ENCODE data around the gene PCTP. TPM values are rescaled to one million over a fixed set of nuclear protein-coding genes. Genes with fewer than 3 reads are reported as not detected.

PCTP gene
- polyA plus RNA-seq, 1 donor from 2014 or later = 1.9 TPM

DNA sequence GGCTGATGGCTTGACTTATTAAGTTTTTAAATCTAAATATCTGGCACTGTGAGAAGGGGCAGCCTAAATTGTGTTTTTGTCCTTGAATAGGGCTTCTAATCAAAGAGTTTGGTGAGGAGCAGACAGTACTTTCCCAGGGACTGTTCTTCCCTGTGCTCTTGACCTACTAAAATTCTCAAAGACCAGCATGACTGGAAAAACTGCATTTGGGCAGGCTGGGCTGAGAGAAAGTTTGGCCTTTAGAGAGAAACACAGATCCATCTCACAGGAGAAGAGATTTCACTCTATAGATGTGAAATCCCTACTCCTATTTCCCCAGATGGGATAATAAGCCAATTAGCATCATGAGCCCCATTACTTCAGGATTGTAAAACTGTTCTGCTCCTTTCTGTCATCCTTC is 7.3 kb downstream of the PCTP start:
- Mint-ChIP-seq H3K4me1 (peaks cover 0 to 2% (median 1%) of the 10 kb centered on the region in 3 donors), H3K27ac (no peak overlapping the region), H3K27me3 (no peaks in the 10 kb centered on the region), H3K4me3 (no peak overlapping the region), H3K36me3 (peaks cover 2% of the 10 kb centered on the region), H3K9me3 (no peaks in the 10 kb centered on the region)

DNA sequence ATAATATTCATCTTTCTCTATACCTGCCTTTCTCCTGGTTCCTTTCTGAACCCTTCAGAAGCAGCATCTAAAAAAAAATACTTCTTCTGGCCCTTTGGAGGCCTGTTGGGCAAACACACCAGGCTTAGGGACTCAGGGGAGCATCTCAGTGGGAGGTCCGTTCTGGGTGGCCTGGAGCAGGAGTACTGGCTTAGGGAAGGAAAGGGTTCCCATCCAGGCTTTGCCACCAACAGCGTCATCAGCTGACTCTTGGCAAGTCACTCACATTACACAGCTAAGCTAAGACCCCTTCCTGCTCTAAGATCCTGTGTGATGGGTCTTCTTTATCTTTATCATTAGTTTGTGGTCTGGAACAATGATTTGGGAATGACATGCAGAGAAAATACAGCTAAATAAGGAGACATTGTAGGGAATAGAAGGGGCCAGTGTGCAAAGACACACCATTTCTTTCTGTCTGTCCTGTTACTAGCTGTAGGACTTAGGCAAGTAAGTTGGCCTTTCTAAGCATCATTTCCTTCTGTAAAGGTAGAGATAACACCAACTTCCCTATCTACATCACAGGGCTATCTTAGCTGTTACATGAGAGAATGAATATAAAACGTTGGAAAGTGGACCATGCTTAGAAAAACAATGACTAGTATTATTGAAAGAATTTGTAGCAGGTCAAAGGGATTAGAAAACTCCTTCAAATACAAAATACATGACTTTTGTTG is 9.9 kb downstream of the PCTP start:
- no peak overlapping the region for H3K27ac Mint-ChIP-seq
- no peaks in the 10 kb centered on the region for H3K36me3 Mint-ChIP-seq
- H3K9me3 Mint-ChIP-seq = no peaks in the 10 kb centered on the region
- H3K4me1 Mint-ChIP-seq = peaks cover 0 to 5% (median 2%) of the 10 kb centered on the region in 3 donors
- H3K27me3 Mint-ChIP-seq = no peaks in the 10 kb centered on the region
- H3K4me3 Mint-ChIP-seq = no peak overlapping the region

DNA sequence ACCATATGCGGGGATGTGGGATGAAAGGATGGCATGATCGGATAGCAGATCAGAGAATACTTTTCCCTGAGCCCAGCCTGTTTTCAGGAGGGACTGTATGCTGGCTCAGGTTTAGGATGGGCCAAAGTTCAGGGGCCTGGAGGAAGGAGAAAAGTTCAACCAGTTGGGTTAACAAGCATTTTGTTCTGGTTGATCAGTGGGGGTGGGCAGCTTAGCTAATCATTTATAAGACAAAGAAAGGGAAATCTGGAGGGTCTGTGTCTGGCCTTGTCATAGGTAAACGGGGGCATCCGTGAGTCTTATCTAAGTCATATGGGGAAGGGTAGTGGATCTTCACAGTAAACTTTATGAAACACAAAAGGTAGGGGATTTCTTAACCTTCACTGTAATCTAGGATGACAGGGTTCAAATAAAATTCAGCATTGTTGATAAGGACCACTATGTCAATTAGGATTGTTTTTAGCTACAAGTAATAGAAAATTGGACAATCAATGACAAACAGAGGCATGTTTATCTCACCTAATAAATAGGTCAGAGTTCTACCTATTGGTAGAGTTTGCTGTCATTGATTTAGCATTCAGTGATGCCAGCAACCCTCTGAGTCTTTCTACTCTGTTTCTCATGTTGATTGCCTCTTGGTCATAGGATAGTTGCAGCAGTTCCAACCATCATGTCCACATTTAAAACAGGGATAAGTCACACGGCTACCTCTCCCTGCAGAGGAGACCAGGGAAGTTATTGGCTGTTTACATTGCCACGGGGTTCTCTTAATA is 11.4 kb downstream of the PCTP start:
- H3K27ac Mint-ChIP-seq = no peak overlapping the region
- H3K4me1 Mint-ChIP-seq = peaks cover 0 to 5% (median 2%) of the 10 kb centered on the region in 3 donors
- H3K9me3 Mint-ChIP-seq = no peaks in the 10 kb centered on the region
- no peak overlapping the region for H3K4me3 Mint-ChIP-seq
- H3K27me3 Mint-ChIP-seq = no peaks in the 10 kb centered on the region
- peaks cover 1% of the 10 kb centered on the region for H3K36me3 Mint-ChIP-seq

DNA sequence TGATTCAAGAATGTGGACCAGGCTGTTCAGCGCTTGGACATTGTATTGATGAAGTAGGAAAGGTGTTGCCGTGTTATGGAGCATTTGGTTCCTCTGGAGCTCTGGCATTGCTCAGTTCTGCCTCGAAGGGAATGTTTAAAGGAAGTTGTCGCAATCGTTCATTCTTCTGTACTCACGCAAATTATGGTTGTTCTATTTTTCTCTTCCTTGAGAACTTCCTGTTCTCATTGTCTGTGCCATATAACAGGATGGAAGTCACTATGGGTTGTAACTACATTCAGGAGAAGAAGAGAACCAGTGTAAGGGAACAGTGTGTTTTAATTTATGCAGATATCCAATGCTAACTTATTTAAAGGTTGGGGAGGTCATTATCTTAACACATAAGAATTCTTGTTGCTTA is 13.0 kb downstream of the PCTP start:
- Mint-ChIP-seq H3K4me3 (no peak overlapping the region), H3K36me3 (peaks cover 5% of the 10 kb centered on the region), H3K4me1 (peaks cover 0 to 4% (median 0%) of the 10 kb centered on the region in 3 donors), H3K27ac (no peak overlapping the region), H3K9me3 (no peaks in the 10 kb centered on the region), H3K27me3 (no peaks in the 10 kb centered on the region)

DNA sequence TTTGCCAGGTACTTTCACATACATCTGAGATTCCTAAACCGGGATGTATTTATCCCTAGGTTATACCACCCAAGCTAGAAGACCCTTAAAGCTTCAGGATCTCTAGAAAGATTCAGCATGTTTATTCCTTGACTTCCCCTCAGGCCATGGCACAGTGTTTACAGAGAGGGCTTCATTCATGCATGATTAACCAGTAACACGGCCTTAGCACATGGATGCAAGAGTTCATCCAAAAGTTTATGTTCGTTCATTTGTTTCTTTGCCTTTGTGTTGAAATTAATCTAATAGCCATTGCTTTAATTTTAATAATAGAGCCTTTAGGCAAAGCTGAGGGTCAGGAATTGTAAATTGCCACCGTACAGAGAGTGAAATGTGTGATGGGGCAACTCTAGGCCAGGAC is 13.8 kb downstream of the PCTP start:
- H3K27me3 Mint-ChIP-seq = no peaks in the 10 kb centered on the region
- peaks cover 5% of the 10 kb centered on the region for H3K36me3 Mint-ChIP-seq
- H3K4me3 Mint-ChIP-seq = no peak overlapping the region
- H3K4me1 Mint-ChIP-seq = peaks cover 0 to 4% (median 0%) of the 10 kb centered on the region in 3 donors
- no peak overlapping the region for H3K27ac Mint-ChIP-seq
- H3K9me3 Mint-ChIP-seq = no peaks in the 10 kb centered on the region

DNA sequence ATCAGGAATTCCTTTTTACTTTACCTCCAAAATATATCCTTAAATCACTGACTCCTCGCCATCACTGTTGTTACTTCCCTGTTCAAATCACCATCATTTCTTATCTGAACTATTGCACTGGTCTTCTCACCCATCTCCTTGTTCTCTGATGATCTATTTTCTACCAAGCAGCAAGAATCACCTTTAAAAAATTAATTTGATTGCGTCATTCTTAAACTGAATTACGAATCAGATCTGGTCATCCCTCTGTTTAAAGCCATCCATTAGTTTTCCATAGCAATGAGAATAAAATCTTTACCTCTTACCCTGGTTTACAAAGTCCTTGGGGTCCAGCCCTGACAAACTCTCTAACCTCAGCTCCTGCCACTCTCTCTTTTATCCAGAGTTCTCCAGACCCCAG is 14.6 kb downstream of the PCTP start:
- Mint-ChIP-seq H3K4me1 (peaks cover 0 to 4% (median 0%) of the 10 kb centered on the region in 3 donors), H3K36me3 (peaks cover 5% of the 10 kb centered on the region), H3K9me3 (no peaks in the 10 kb centered on the region), H3K4me3 (no peak overlapping the region), H3K27ac (no peak overlapping the region), H3K27me3 (no peaks in the 10 kb centered on the region)

DNA sequence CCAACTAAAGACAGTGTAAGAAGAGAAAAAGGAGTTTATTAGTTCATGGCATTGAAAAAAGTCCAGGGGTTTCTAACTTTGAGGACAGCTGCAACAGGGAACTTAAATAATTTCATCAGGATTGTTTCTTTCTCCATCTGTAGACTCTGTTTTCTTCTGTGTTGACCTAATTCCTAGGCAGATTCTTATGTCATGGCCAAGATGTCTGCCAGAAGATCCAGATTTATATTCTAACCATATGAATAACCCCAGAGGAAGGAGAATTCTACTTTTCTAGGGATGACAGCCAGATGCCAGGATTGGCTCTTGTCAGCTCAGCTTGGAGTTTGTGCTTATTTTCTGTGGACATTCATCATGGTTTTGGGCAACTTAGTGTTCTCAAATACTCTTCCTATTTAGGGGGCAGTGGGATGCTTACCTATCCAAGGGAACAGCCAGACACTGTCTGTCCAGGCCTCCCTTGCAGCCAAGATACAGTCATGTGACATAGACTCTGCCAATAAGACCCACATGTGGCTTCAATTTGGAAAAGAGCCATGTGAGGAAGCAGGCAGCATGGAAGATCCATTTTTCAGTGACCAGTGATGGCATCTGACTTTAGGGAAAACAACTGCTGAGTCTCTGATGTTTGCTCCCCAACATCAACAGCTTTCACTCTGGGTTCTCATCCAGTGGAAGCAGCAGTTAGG is 18.2 kb downstream of the PCTP start:
- no peak overlapping the region for H3K4me3 Mint-ChIP-seq
- no peaks in the 10 kb centered on the region for H3K4me1 Mint-ChIP-seq
- H3K27ac Mint-ChIP-seq = no peak overlapping the region
- H3K27me3 Mint-ChIP-seq = no peaks in the 10 kb centered on the region
- peaks cover 7% of the 10 kb centered on the region for H3K36me3 Mint-ChIP-seq
- H3K9me3 Mint-ChIP-seq = no peaks in the 10 kb centered on the region

DNA sequence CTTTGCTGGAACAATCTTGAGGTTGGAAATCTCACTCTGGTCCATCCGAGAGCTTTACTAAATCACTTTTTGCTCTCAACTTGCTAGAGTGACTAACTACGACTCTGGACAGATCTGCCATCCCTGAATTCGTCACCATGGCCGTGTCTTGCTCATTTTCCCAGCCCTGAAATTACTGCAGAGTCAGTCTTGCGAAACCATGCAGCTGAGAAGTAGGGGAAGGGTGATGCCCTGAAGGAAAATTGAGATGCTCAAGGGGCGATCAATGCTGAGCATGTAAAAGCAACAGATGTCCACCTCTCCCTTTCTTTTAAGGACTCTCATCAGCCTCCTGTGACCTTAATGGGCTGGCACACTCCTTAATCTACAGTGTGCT is 18.8 kb downstream of the PCTP start:
- no peak overlapping the region for H3K4me3 Mint-ChIP-seq
- peaks cover 7% of the 10 kb centered on the region for H3K36me3 Mint-ChIP-seq
- H3K9me3 Mint-ChIP-seq = no peaks in the 10 kb centered on the region
- H3K4me1 Mint-ChIP-seq = no peaks in the 10 kb centered on the region
- no peak overlapping the region for H3K27ac Mint-ChIP-seq
- no peaks in the 10 kb centered on the region for H3K27me3 Mint-ChIP-seq

DNA sequence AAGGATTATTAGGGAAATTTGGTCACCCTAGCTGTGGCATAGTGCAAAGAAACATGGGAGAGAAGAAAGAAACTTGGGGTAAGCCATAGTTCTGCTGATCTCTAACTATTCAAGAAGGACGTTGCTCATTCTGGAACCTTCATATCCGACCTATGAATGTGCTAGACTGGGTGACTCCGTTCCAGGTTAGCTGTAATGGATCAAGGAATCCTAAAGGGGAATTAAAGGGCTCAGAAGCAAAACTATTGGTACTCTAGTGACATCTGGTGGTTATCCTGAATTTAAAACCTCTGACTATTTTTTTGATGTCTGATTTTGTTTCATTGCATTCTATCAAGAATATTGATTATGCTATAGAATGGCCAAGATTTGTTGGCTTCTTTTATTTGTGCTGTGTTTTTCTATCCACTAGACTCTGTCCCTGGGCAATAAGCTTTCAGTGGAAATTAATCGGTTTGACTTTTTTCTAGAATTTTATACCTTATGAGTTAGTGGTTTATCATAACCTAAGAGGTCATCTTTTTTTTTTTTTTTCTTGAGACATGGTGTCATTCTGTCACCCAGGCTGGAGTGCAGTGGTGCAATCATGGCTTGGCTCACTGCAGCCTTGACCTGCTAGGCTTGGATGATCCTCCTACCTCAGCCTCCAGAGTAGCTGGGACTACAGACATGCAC is 19.5 kb downstream of the PCTP start:
- H3K27me3 Mint-ChIP-seq = no peaks in the 10 kb centered on the region
- H3K4me1 Mint-ChIP-seq = no peaks in the 10 kb centered on the region
- peaks cover 7% of the 10 kb centered on the region for H3K36me3 Mint-ChIP-seq
- H3K4me3 Mint-ChIP-seq = no peak overlapping the region
- H3K9me3 Mint-ChIP-seq = no peaks in the 10 kb centered on the region
- H3K27ac Mint-ChIP-seq = no peak overlapping the region

DNA sequence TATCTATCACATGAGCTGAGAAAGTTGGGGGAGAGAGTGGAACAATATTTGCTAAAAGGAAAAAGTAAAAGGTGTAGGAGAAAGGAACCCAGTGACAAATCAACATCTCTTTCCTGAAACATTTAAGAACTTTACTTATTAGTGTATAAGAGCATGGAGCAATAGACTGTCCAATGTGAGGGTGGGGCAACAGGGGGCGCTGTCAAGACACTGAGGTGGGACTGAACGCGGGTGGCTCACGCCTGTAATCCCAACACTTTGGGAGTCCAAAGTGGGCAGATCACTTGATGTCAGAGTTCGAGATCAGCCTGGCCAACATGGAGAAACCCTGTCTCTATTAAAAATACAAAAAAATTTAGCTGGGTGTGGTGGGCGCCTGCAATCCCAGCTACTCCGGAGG is 21.2 kb downstream of the PCTP start:
- Mint-ChIP-seq H3K36me3 (peaks cover 14% of the 10 kb centered on the region), H3K27ac (no peak overlapping the region), H3K9me3 (no peaks in the 10 kb centered on the region), H3K4me1 (no peaks in the 10 kb centered on the region), H3K4me3 (no peak overlapping the region), H3K27me3 (no peaks in the 10 kb centered on the region)

DNA sequence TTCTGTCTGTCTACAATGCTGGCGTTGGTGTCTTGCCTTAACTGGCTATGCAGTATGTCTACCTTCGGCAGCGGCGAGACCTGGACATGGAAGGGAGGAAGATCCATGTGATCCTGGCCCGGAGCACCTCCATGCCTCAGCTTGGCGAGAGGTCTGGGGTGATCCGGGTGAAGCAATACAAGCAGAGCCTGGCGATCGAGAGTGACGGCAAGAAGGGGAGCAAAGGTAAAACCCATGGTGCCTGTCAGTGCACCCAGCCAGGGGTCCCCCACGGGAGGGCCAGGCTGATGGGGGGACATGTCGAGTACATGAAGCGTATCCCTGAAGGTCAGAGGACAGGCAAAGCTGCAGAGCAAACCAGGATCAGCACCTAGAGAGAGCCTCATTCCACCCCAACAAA is 22.8 kb downstream of the PCTP start:
- H3K9me3 Mint-ChIP-seq = no peaks in the 10 kb centered on the region
- H3K27ac Mint-ChIP-seq = no peak overlapping the region
- H3K36me3 Mint-ChIP-seq = peaks cover 9% of the 10 kb centered on the region
- no peaks in the 10 kb centered on the region for H3K27me3 Mint-ChIP-seq
- no peak overlapping the region for H3K4me3 Mint-ChIP-seq
- no peaks in the 10 kb centered on the region for H3K4me1 Mint-ChIP-seq

DNA sequence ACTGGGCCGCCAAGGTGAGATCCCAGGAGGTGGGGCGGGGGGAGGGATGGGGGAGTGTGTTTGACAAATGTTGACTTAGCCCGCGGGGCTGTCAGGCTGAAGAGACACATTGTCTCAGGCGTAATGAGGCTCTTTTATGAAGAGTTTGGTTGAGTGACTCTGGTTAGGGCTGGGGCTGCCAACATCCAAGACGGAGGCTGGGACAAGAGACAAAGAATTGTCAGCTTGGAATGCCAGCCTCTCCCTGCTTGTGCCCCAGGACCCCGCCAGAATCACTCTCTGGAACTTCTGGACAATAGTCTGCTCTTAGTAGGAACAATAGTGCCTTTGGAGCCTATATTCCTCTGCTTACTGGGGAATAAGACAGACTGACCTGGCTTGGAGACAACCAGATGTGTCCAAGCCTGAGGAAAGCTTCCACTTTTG is 24.0 kb downstream of the PCTP start:
- peaks cover 9% of the 10 kb centered on the region for H3K36me3 Mint-ChIP-seq

DNA sequence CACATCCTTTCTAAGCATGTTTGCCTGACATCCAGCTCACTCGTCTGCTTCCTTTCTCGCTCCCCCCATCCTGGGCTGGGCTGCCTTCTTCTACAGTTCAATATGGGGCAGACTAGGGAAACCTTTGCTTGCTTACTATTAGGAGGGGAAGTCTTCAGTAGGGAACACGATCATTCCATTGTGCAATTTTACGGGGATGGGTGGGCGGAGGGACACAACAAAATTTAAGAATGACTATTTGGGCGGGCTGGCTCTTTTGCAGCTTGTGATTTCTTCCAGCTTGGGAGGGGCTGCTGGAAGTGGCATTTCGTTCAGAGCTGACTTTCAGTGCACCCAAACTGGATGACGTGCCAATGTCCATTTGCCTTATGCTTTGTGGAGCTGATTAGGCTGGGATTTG is 25.4 kb downstream of the PCTP start:
- no peak overlapping the region for H3K4me3 Mint-ChIP-seq
- no peak overlapping the region for H3K27ac Mint-ChIP-seq
- H3K36me3 Mint-ChIP-seq = peaks cover 9% of the 10 kb centered on the region
- no peaks in the 10 kb centered on the region for H3K9me3 Mint-ChIP-seq
- no peaks in the 10 kb centered on the region for H3K4me1 Mint-ChIP-seq
- H3K27me3 Mint-ChIP-seq = no peaks in the 10 kb centered on the region

More for the DNA sequence above, 24.0 kb downstream of the PCTP start:
- H3K4me1 Mint-ChIP-seq = no peaks in the 10 kb centered on the region
- H3K27ac Mint-ChIP-seq = no peak overlapping the region
- H3K27me3 Mint-ChIP-seq = no peaks in the 10 kb centered on the region
- H3K9me3 Mint-ChIP-seq = no peaks in the 10 kb centered on the region
- no peak overlapping the region for H3K4me3 Mint-ChIP-seq

DNA sequence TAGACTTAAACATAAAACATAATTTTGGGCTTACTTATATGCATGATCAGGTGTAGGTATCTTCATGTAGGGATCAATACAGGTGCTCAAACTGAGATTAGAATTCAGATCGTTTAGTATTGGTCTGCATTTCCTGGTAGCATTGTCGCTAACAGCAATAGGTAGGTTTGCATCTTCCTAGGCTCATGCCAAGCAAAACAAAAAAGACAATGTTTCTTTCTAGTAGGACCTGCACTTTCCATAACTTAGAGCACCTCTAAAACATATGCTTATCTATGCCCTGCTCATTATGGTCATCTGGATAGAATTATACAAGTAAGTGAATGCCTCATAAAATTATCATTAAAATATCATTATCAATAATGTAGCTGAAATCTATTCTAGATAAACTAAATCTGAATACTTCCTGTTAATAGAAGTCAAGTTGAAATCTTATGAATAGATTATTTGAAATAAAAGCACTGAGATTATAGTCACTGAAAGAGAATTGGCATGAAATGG is 26.7 kb downstream of the PCTP start:
- Mint-ChIP-seq H3K9me3 (no peaks in the 10 kb centered on the region), H3K4me1 (no peaks in the 10 kb centered on the region), H3K27me3 (no peaks in the 10 kb centered on the region), H3K27ac (no peak overlapping the region), H3K4me3 (no peak overlapping the region), H3K36me3 (peaks cover 9% of the 10 kb centered on the region)

All from IgD-negative memory B cell (primary cell).